Nasal cavity respiratory epithelium epithelial cell of viscerocranial mucosa (primary cell): Measurements from ENCODE around the gene C1orf50. TPM values are rescaled to one million over a fixed set of nuclear protein-coding genes. Genes with fewer than 3 reads are reported as not detected.

Source experiments
- total RNA-seq: library from RNA; depleted of rRNA; stranded (reverse); fragments of >200 nt; gene quantifications from 2 replicates; pipeline ENCODE4 v1.2.3, GENCODE V29; 2014

The C1orf50 gene
- 4.4 and 4.6 TPM in 2 replicates for total RNA-seq

DNA sequence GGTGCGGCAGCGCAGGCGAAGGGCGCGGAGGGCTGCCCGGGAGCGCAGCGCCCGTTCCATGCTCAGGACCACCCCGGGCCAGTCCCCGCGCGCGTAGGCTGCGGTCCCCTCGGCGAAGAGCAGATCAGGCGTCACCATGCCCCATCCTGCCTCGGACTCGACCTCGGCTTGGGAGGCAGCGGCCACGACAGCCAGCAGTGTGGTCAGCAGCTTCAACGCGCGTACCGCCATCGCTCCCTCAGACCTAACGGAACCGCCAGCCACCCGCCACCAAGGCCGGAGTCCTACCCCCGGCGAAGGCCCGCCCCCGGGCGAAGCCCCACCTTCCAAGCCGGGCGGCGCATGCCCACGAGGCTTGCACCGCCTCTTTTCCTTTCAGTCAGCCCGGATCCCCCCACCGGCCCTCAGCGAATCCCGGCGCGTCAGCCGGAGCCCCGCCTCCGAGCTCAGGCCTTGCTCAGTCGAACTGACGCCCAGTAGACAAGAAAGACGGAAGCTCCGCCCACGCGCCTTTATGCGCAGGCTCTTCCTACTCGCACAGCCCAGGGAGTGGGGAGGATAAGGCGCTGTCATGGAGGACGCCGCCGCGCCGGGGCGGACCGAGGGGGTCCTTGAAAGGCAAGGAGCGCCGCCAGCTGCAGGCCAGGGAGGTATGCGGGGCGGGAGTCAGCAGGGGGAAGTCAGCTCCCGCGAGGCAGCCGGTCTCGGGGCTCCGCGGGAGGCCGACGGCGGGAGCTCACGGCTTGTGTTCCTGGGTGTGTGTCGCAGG lies at the start of gene C1orf50, which contains the start of gene P3H1:
TSS of gene C1orf50 (plus strand) at position 509 of the 769 bp plus-strand sequence. CDS start at position 572, 63 bp downstream.
TSS of gene P3H1 (minus strand) at position 288 of the 769 bp plus-strand sequence. CDS start at position 231, 57 bp downstream.

DNA sequence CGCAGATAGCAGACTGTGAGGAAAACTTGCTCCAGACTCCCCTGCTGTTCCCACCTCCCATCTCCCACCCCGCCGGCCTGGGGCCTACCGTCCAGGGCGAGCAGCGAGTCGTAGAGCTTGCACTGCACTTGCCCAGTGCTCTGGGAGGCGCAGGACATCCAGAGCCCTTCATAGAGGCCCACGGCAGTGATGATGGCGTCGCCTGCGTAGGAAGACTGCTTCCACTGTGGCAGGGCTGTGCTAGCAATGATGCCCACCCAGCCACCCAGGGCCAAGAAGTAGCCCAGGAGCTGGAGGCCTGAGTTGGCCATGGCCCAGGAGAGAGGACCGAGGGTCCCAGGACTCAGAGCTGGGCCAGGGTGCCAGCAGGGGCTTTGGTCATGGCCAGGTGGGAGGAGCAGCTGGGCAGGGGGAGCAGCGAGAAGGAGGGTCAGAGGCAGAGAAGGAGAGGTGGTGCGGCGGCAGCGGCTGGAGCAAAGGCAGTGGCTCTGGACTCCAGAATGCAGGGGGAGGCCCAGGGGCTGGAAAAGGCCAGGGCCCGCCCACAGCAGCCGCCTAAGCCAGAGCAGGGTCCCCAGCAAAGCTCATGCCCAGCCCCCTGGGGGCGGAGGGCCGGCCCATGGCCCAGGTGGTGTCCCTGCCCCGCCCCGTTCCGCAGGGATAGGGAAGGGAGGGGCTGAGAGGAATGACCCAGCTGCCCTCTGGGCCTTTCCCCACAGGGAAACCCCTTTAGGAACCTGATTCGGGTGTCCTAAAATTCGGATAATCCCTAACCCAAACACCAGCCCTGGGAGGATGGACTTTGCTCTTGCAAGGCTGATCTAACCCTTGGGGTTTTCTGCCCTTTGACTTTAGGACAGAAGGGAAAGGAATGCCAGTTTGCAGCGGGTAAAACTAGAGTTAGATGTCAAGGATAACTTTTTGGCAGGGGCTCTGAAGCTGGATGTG lies 27.0 kb upstream of the C1orf50 start, which contains the start of gene CLDN19:
TSS of gene CLDN19 (minus strand) at position 484 of the 948 bp plus-strand sequence. CDS start at position 311, 173 bp downstream.

DNA sequence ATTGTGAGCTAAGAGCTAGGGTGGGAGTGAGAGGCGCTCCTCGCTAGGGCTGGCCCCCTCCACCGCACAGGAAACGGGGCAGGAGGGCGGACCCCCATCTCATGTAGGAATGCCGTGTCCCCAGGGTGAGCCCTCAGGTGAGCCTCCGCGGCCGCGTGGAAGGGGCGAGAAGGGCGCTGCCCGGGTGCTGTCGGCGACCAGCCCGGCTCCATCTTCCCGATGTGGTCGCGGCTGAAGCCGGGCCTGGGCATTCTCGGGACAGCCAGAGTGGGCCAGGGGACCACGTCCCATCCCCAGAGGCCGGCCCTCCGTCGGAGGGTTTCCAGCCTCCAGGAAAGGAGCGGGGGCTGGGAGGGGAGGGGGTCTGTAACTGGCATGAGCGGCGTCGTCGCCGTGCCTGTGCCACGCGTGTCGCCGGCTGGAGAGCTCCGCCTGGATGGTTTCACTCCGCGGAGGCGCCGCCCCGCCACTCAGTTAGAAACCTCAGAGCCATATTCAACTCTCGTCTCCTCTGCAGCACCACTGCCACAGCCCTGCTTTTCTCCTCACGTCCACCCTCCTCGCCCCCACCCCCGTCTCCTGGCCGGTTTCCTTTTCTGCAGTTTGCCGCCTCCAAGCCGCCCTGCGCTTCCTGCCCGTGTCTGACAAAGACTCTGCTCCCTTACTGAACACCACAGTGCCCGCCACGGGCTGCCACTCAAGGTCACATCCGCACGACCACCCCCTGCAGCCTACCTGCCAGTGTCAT lies 18.1 kb downstream of the C1orf50 start, which contains the start of gene TMEM269:
TSS of gene TMEM269 (plus strand) at position 46 of the 748 bp plus-strand sequence. CDS start 4,903 bp downstream, outside the sequence.

DNA sequence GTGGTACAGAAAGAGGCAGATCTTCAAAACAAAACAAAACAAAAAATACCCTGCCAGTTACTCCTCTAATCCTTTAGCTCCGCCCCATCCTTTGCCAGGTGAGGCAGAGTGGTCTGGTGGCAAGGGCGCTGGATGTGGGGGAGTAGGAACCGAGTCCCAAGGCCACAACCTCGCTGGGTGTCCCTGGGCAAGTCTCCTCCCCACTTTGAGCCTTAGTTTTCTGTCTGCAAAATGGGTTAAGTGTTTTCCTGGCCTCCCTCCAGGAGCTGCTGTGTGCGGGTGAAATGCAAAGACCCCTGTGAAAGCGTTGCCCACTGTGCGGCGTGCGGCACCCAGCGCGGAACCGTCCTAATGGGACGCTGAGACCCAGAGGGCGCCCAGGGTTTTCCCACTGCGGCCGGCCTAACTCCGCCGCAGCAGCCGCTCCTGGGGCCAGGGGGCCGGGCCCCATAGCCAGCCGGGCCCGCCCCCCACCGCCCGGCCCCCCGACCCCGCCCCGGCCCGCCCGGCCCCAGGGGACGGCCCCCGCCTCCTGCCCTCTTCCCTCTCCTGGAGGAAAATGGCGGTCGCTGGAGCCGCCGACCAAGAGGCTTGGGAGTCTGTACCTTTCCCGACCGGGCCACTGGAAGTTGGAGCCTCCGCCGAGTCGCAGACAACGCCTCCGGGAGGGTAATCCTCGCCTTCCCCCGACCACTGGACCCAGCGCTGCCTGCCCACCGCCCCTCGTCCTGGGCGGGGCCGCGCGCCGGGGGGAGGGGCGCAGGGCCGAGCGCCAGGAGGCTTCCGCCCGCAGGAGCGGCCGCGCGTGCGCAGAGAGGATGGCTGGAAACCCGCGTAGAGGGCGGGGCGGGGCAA lies 49.8 kb downstream of the C1orf50 start, which contains the start of the genes ERMAP and SVBP:
TSS of gene ERMAP (plus strand) at position 538 of the 855 bp plus-strand sequence. CDS start 13,327 bp downstream, outside the sequence.
TSS of gene SVBP (minus strand) at position 813 of the 855 bp plus-strand sequence. CDS start 853 bp downstream, outside the sequence.

Other genes with a start within 250 kb of the C1orf50 start
- gene PPIH, start 108.8 kb upstream of the C1orf50 start, total RNA-seq = 20.5 and 28.7 TPM in 2 replicates
- gene YBX1, start 84.8 kb upstream of the C1orf50 start, total RNA-seq = 832 and 1,240 TPM in 2 replicates
- 0.07 TPM in 1 of 2 replicates, not detected in the other for gene CLDN19, start 27.0 kb upstream of the C1orf50 start, total RNA-seq
- gene P3H1, start 221 bp upstream of the C1orf50 start, total RNA-seq = 16.1 and 26.2 TPM in 2 replicates
- 0.07 and 0.34 TPM in 2 replicates for gene TMEM269, start 17.7 kb downstream of the C1orf50 start, total RNA-seq
- 5.8 and 6.4 TPM in 2 replicates for gene ERMAP, start 49.9 kb downstream of the C1orf50 start, total RNA-seq
- 10.7 and 19.8 TPM in 2 replicates for gene SVBP, start 50.1 kb downstream of the C1orf50 start, total RNA-seq
- gene ZNF691, start 79.4 kb downstream of the C1orf50 start, total RNA-seq = 4.4 and 7.7 TPM in 2 replicates
- gene SLC2A1, start 191.6 kb downstream of the C1orf50 start, total RNA-seq = 757 and 2,909 TPM in 2 replicates